PC-3 (cell line): Measurements from ENCODE around the gene XCR1.

ENCODE experiments used
- CTCF ChIP-seq: fragments of 300-600 bp; sonication (generic); conservative IDR thresholded peaks from 2 replicates; pipeline ENCODE4 v1.5.1; 2017; ENCODE audit warnings: antibody characterized with exemption, low read depth, mild to moderate bottlenecking, low read length
- EZH2 ChIP-seq: fragments of 300-600 bp; sonication (generic); IDR thresholded peaks from one replicate; pipeline ENCODE4 v1.6.1; 2017; ENCODE audit warnings: antibody characterized with exemption, mild to moderate bottlenecking, low read length; ENCODE audit not compliant: unreplicated experiment
- EZH2phosphoT487 ChIP-seq: fragments of 300-600 bp; sonication (generic); IDR thresholded peaks from 2 replicates; pipeline ENCODE4 v1.6.1; 2018; ENCODE audit warnings: mild to moderate bottlenecking, antibody characterized with exemption, low read length, borderline replicate concordance

DNA sequence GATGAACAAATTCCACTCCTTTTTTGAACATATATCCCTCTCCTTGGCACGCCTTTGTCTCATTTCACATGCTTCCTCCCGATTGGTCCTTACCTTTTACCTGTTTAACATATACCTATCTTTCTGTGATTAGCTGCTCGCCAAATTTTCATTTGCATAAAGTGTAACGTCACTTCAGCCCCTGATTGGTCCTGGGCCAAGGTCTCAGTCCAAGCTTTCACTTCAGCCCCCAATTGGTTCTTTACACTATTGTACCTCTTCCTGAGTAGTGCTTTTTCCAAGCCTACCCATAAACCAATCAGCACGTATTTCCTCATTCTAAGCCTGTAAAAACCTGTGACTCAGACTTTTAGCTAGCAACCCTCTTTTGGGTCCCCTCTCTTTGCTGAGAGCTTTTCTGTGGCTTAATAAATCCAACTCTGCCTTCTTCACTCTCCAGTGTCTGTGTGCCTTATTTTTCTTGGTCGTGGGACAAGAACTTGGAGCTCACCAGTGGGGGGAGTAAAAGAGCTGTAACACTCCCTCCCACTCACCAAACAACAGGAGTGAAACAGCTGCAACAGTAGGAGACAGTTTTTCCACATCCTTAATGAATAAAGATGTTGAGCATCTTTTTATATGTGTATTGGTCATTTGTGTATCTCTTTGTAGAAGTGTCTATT is 584 bp upstream of the XCR1 start:
- TF ChIP-seq CTCF (no peak), EZH2 (no peak), EZH2phosphoT487 (no peak)
